Measurements from ENCODE around the gene MAP2K1.

The MAP2K1 gene

DNA sequence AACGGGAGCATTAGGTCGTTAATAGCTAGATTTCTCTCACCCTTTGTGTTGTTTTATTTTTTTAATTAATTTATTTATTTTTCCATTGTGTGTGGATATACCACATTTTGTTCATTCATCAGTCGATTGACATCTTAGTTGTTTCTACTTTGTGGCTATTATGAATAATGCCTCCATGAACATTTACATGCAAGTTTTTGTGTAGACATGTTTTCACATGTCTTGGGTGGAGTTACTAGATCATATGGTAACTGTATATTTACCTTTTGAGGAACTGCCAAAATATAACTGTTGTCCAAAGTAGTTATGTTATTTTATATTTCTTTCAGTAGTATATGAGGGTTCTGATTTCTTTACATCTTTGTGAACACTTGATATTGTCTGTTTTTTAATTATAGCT is 137.2 kb downstream of the MAP2K1 start:
- H3K36me3 Mint-ChIP-seq: peaks cover 84% of the 10 kb centered on the region

DNA sequence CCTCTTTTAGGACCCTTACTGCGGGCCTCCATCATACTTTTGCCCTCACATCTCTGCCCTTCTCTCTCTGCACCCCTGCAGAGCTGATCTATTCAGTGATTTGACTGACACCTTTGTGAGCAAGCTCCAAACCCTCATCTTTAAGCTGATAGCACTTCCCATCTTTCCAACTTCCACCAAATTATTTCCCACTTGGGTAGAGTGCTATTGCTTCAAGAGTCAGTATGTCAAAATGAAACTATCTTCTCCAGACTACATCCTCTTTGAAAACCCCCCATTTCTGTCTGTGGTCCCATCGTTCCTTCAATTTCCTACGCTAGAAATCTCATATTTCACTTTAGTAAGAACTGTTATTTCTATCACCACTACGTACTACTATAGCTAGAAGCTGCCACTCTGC is 138.1 kb downstream of the MAP2K1 start:
- Mint-ChIP-seq H3K9me3 (no peaks in the 10 kb centered on the region), H3K4me3 (no peak overlapping the region), H3K36me3 (peaks cover 84% of the 10 kb centered on the region), H3K4me1 (no peaks in the 10 kb centered on the region), H3K27ac (no peak overlapping the region)
- no peak for ATAC-seq
- DNase-seq (ENCODE audit: low spot score in 2 of 2): no peak

More for the DNA sequence above, 137.2 kb downstream of the MAP2K1 start:
- Mint-ChIP-seq H3K4me1 (no peaks in the 10 kb centered on the region), H3K4me3 (no peak overlapping the region), H3K9me3 (no peaks in the 10 kb centered on the region), H3K27ac (no peak overlapping the region)
- DNase-seq (ENCODE audit: low spot score in 2 of 2) (no peak), ATAC-seq (no peak)

DNA sequence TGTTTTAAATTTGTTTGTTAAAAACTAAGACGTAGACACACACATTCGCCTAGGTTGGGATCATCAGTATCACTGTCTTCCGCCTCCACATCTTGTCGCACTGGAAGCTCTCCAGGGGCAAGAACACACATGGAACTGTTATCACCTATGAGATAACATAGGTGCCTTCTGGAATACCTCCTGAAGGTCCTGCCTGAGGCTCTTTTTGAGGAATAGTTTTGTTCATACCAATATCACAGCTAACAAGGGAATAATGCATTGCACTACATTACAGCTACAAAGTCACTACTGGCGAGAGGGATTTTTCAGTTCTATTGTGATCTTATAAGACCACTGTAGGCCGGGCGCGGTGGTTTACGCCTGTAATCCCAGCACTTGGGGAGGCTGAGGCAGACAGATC is 148.3 kb downstream of the MAP2K1 start:
- no peak overlapping the region for H3K4me3 Mint-ChIP-seq
- no peak for ATAC-seq
- H3K4me1 Mint-ChIP-seq: no peaks in the 10 kb centered on the region
- H3K27ac Mint-ChIP-seq: no peak overlapping the region
- peaks cover 66% of the 10 kb centered on the region for H3K36me3 Mint-ChIP-seq
- no peak for DNase-seq (ENCODE audit: low spot score in 2 of 2)
- no peaks in the 10 kb centered on the region for H3K9me3 Mint-ChIP-seq

Data from stimulated activated effector memory CD8-positive, alpha-beta T cell treated with anti-CD3 and anti-CD28 coated beads, Interleukin-12 subunit alpha, Interleukin-12 subunit beta, amount 100 ng/mL, for 72 hours (primary cell).